PFSK-1 (cell line): Measurements from ENCODE around the gene SNX9.

Source experiments
- FOXP2 ChIP-seq: optimal IDR thresholded peaks from 2 replicates; pipeline ENCODE3; 2011; ENCODE audit warnings: borderline replicate concordance, control low read depth, inconsistent platforms; ENCODE audit not compliant: insufficient read depth; ENCODE audit errors: extremely low read length, extremely low read depth
- POLR2AphosphoS5 ChIP-seq: IDR thresholded peaks from 2 replicates; pipeline ENCODE4 v1.6.1; 2012; ENCODE audit warnings: low read depth, mild to moderate bottlenecking, control low read depth, low read length, moderate library complexity
- SIN3A ChIP-seq: IDR thresholded peaks from 2 replicates; pipeline ENCODE4 v1.6.1; 2012; ENCODE audit warnings: mild to moderate bottlenecking, low read length, moderate library complexity, borderline replicate concordance; ENCODE audit not compliant: insufficient read depth
- TAF1 ChIP-seq: IDR thresholded peaks from 2 replicates; pipeline ENCODE4 v1.6.1; 2012; ENCODE audit warnings: low read length, control low read depth, borderline replicate concordance; ENCODE audit not compliant: insufficient read depth
- TF ChIP-seq, protein P1 (sequence below), 2 experiments: IDR thresholded peaks; 2 replicates each; pipeline versions ENCODE4 v1.6.1 to v1.8.0; 2011 to 2012; ENCODE audit warnings: low read depth in 2 of 2, low read length in 2 of 2, control low read depth in 1 of 2, inconsistent platforms in 1 of 2, mild to moderate bottlenecking in 1 of 2, moderate library complexity in 1 of 2; ENCODE audit not compliant: insufficient read depth in 1 of 2

The SNX9 gene

DNA sequence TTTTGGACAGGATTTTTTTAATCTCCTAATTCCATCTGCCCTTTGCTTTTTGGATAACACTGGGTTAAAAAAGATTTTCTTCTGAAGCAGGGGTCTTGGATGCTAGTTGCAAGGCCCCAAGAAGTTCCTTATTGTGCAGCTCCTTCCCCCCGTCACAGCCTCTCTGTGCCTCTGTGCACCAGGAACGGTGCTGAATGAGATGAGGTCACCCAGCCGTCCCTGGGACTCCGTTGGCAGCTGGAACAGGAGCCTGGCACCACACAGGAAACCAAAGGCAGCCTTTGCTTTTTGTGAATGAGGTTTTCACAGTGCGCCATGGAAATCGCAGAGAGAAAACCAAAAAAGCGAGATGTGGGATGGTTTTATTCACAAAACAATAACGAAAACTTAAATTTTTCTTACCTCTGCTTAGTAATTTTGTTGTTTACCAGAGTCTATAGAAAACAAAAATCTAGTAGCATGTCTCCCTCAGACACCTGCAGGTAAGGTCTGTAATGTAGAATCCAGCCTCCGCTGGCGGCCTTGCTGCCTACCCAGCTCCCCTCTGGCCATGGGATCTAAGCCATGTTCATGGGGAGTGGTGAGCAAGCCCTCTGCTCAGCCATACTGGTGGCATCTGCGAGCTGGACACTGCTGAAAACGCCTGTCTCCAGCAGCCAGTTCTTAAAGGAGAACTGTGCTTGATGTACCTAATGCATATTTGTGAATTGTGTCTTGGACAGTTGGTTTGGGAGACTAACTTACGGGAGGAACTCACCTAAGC is 118.2 kb downstream of the SNX9 start:
- TF ChIP-seq SIN3A (no peak), POLR2AphosphoS5 (no peak), FOXP2 (no peak), TAF1 (no peak)
- TF ChIP-seq, protein P1, sequence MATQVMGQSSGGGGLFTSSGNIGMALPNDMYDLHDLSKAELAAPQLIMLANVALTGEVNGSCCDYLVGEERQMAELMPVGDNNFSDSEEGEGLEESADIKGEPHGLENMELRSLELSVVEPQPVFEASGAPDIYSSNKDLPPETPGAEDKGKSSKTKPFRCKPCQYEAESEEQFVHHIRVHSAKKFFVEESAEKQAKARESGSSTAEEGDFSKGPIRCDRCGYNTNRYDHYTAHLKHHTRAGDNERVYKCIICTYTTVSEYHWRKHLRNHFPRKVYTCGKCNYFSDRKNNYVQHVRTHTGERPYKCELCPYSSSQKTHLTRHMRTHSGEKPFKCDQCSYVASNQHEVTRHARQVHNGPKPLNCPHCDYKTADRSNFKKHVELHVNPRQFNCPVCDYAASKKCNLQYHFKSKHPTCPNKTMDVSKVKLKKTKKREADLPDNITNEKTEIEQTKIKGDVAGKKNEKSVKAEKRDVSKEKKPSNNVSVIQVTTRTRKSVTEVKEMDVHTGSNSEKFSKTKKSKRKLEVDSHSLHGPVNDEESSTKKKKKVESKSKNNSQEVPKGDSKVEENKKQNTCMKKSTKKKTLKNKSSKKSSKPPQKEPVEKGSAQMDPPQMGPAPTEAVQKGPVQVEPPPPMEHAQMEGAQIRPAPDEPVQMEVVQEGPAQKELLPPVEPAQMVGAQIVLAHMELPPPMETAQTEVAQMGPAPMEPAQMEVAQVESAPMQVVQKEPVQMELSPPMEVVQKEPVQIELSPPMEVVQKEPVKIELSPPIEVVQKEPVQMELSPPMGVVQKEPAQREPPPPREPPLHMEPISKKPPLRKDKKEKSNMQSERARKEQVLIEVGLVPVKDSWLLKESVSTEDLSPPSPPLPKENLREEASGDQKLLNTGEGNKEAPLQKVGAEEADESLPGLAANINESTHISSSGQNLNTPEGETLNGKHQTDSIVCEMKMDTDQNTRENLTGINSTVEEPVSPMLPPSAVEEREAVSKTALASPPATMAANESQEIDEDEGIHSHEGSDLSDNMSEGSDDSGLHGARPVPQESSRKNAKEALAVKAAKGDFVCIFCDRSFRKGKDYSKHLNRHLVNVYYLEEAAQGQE (IDR thresholded peaks at IDR 0.05; ENCODE audit: insufficient read depth in 1 of 2, low read depth in 2 of 2, low read length in 2 of 2), result no peak

DNA sequence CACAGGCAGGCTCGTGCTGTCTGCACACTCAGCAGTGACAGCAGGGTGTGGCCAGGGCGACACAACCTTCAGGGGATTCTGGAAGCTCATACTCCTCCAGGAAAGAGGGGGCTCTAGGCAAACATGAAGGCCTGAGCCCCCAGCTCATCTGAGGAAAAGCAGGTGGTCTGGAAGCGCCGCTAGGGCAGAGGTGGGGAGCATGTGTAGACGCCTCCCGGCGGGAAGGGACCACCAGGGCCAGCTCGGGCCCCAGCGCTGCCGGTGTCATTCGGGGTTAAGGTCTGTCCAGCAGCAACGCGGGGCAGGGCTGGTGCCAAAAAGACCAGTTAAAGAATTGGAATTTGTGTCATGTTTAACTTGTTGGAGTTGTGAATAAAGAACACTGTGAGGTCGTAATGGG is 119.3 kb downstream of the SNX9 start:
- TF ChIP-seq, protein P1 (IDR thresholded peaks at IDR 0.05; ENCODE audit: insufficient read depth in 1 of 2, low read depth in 2 of 2, low read length in 2 of 2), result no peak
- TF ChIP-seq POLR2AphosphoS5 (no peak), TAF1 (no peak), FOXP2 (no peak), SIN3A (no peak)

DNA sequence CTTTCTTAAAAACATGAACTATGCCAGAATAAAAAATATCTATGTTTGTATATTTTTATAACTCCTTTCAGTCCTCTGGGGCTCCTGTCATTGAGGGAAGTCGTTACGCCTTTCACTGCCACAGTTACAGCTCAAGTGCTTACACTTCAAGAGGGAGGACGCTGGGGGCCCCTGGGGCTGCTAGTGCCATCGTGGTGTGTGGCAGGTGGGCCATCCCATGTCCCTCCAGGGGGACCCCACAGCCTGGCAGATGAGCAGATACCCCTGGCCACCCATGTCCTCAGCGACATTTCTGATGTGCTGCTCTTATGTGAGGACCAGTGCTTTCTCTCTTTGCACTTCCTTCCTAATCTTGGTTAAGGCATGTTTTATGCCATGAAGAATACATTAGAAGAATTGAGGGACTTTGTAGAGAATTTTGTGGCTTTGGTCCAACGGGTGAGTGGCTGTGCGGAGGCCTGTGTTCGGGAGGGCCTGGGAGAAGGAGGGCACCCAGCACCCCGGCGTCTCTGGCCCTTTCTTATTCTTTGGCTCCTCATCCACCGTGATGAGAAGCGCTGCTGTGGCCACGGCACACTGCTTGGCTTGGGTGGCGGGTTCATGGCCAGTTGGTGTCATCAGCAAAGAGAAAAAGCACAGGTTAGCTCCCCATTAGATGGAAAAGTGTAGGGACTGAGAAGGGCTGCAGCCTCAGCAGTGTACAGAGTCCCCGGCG is 120.4 kb downstream of the SNX9 start:
- TF ChIP-seq SIN3A (no peak), POLR2AphosphoS5 (no peak), TAF1 (no peak), FOXP2 (no peak)
- TF ChIP-seq, protein P1 (IDR thresholded peaks at IDR 0.05; ENCODE audit: insufficient read depth in 1 of 2, low read depth in 2 of 2, low read length in 2 of 2), result no peak

DNA sequence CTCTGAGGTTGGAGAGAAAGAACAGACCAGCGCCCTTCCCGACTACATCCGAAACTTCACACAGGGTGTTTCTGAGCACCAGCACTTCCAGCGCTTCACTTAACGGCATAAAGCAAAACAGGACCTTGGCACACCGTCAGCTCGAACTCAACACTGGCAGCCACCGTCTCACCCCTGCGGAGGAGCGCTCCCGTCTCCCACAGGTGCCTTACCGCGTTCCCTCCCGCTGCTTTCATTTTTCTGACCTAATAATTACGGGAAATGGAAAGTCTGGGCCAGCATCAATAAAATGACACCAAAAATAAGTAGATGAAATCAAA is 120.9 kb downstream of the SNX9 start:
- no peak for TF ChIP-seq TAF1
- TF ChIP-seq FOXP2, result no peak
- no peak for TF ChIP-seq POLR2AphosphoS5
- TF ChIP-seq, protein P1 (IDR thresholded peaks at IDR 0.05; ENCODE audit: insufficient read depth in 1 of 2, low read depth in 2 of 2, low read length in 2 of 2), result no peak
- no peak for TF ChIP-seq SIN3A
